Astrocyte of the cerebellum (primary cell): ENCODE data around the gene RAD51B.

ENCODE experiments used
- DNase-seq: peaks from one replicate; pipeline ENCODE4 v3.0.0-alpha.2; 2011; ENCODE audit warnings: low read depth
- H3K4me3 ChIP-seq: 2 replicates; pipeline ENCODE4 v1.5.1; 2011; ENCODE audit warnings: mild to moderate bottlenecking, low read depth, low read length, moderate library complexity
- CTCF ChIP-seq: IDR thresholded peaks from 2 replicates; pipeline ENCODE4 v1.5.1; 2012; ENCODE audit warnings: low read length, low read depth, moderate library complexity, mild to moderate bottlenecking; ENCODE audit errors: missing control alignments
- in situ Hi-C: cut with HindIII; loops from 2 replicates; pipeline ENCODE4 v1.10.0; 2017; ENCODE audit warnings: low sequenced_read_pairs

The RAD51B gene

GRCh38 chr14:68211886-68212285 lies 392.3 kb downstream of the RAD51B start:
- in situ Hi-C loops, result no loop called here
- no peak overlapping the region for H3K4me3 ChIP-seq
- DNase-seq, result no peak
- TF ChIP-seq CTCF, result no peak

- DNase-seq, result no peak
- no peak overlapping the region for H3K4me3 ChIP-seq
- TF ChIP-seq CTCF, result no peak
- in situ Hi-C loops, result no loop called here
These were observed 392.8 kb downstream of the RAD51B start for GRCh38 chr14:68212361-68212760.

- no peak for DNase-seq
- in situ Hi-C loops, result no loop called here
- no peak for TF ChIP-seq CTCF
- no peak overlapping the region for H3K4me3 ChIP-seq
These were observed 394.9 kb downstream of the RAD51B start for GRCh38 chr14:68214431-68214830.

DNA sequence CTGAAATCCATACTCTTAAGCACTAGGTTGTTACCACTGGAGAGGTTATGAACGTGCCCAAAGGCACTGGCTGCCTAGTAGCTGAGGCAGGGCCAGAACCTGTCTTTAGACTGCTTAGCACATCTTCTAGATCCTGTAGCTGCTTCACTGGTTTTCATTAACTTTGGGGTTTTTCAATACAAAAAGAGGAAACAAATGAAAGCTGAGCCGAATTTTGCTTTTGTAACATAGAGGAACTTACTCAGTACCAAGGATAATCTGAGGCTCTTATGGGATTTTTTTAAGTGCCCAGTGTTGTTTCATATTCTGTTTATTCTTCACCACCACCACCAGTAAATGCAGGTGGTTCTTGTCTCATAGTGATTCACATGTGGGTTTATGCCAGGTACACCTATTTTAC lies 396.1 kb downstream of the RAD51B start:
- TF ChIP-seq CTCF, result no peak
- H3K4me3 ChIP-seq, result no peak overlapping the region
- in situ Hi-C loops, result no loop called here
- no peak for DNase-seq

GRCh38 chr14:68216079-68216478 lies 396.5 kb downstream of the RAD51B start:
- in situ Hi-C loops, result no loop called here
- DNase-seq, result no peak
- H3K4me3 ChIP-seq, result no peak overlapping the region
- no peak for TF ChIP-seq CTCF

DNA sequence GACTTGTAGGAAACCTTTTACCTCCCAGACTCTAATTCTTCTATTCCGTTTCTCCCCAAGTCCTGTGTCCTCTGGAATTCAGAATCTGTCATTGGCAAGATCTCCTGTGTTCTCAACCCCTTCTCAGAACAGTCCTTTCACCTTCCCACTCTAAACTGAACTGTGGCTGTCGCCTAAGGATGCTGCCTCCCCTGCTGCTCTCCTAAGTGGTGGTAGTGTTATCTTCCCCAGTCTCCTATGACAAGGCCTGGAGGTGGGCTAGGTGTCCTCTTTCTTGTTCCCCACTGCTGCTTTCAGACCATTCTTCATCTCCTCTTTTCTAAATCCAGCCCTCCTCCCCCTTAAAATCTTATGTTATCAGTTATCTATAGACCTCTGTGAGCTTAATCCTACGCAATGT lies 397.4 kb downstream of the RAD51B start:
- no peak for DNase-seq
- H3K4me3 ChIP-seq, result no peak overlapping the region
- TF ChIP-seq CTCF, result no peak
- in situ Hi-C loops, result no loop called here

DNA sequence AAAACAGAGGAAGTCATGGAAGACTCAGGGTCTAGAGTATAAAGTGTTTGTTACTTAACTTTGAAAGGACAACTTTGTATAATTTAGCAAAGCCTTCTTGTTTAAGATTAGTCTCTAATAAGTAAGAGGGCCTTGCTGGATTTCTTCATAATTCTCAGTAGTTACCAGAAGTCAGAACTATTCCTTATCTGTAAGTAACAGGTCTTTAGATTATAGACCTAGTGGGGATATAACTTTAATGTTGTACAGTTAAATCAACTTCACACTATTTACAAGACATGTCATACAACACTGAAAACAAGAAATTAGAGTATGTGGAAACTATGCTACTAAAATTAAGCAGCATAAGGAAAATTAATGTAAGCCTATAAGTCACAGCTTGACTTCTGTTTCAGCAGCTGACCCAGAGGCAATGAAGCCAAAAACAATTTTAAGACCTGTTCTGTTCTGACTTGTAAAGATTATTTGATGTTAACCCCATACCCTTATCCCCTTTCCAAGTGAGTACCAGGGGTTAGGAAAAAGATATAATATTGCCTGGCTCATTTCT lies 398.3 kb downstream of the RAD51B start:
- DNase-seq, result no peak
- in situ Hi-C loops, result no loop called here
- no peak overlapping the region for H3K4me3 ChIP-seq
- no peak for TF ChIP-seq CTCF
